GM18858 (cell line): ENCODE results near the gene FBXL2.
"Not testable (repeated sequence)": the region's sequence is repeated elsewhere in the genome, so short reads cannot be mapped to it uniquely, and the experiment has no call there.

Source experiments
- ATAC-seq: cut with Tn5 transposase; IDR thresholded peaks from one replicate; pipeline ENCODE4 v1.9.1; 2021; ENCODE audit not compliant: unreplicated experiment

The FBXL2 gene

GRCh38 chr3:33385423-33385822, 108.2 kb downstream of the FBXL2 start:
- no peak for ATAC-seq

GRCh38 chr3:33386631-33387030, 109.4 kb downstream of the FBXL2 start:
- ATAC-seq: no peak

GRCh38 chr3:33388374-33389100, 111.3 kb downstream of the FBXL2 start:
- ATAC-seq: no peak

GRCh38 chr3:33389908-33390307, 112.7 kb downstream of the FBXL2 start:
- no peak for ATAC-seq

GRCh38 chr3:33391255-33391995, 114.2 kb downstream of the FBXL2 start:
- no peak for ATAC-seq

- no peak for ATAC-seq
Observed at GRCh38 chr3:33392144-33392543, 114.9 kb downstream of the FBXL2 start.

- ATAC-seq: no peak
Observed at GRCh38 chr3:33392703-33393125, 115.5 kb downstream of the FBXL2 start.

- no peak for ATAC-seq
Observed at GRCh38 chr3:33394403-33395054, 117.3 kb downstream of the FBXL2 start.

GRCh38 chr3:33395900-33396299, 118.7 kb downstream of the FBXL2 start:
- no peak for ATAC-seq

GRCh38 chr3:33398410-33398809, 121.2 kb downstream of the FBXL2 start:
- no peak for ATAC-seq

GRCh38 chr3:33401781-33402180, 124.5 kb downstream of the FBXL2 start:
- ATAC-seq: no peak

- ATAC-seq: no peak
Observed at GRCh38 chr3:33402936-33403335, 125.7 kb downstream of the FBXL2 start.

- ATAC-seq: no peak
Observed at GRCh38 chr3:33403756-33404155, 126.5 kb downstream of the FBXL2 start.

- ATAC-seq: not testable (repeated sequence)
Observed at GRCh38 chr3:33410816-33411215, 133.6 kb downstream of the FBXL2 start.

GRCh38 chr3:33417066-33417673, 139.9 kb downstream of the FBXL2 start:
- no peak for ATAC-seq

GRCh38 chr3:33419948-33420347, 142.7 kb downstream of the FBXL2 start:
- ATAC-seq: peak; percentile 60

- ATAC-seq: no peak
Observed at GRCh38 chr3:33420966-33421365, 143.7 kb downstream of the FBXL2 start.

GRCh38 chr3:33424606-33425452, 147.6 kb downstream of the FBXL2 start:
- ATAC-seq: no peak

- no peak for ATAC-seq
Observed at GRCh38 chr3:33425453-33425852, 148.2 kb downstream of the FBXL2 start.

GRCh38 chr3:33426068-33426467, 148.8 kb downstream of the FBXL2 start:
- no peak for ATAC-seq
